HepG2 (cell line): Measurements from ENCODE around the gene RPLP2. TPM values are rescaled to one million over a fixed set of nuclear protein-coding genes. Genes with fewer than 3 reads are reported as not detected.

ENCODE experiments used
- FOXJ3 ChIP-seq: sonication (generic); formaldehyde crosslinking; IDR thresholded peaks from 2 replicates; pipeline ENCODE4 v1.4.0; 2020; ENCODE audit warnings: missing genetic modification reagents, mild to moderate bottlenecking, borderline replicate concordance
- HNRNPH1 ChIP-seq: fragments of 200-400 bp; formaldehyde crosslinking; optimal IDR thresholded peaks from 2 replicates; pipeline ENCODE3; 2017; ENCODE audit warnings: mild to moderate bottlenecking, low read depth, low read length
- KDM4B ChIP-seq: sonication (generic); formaldehyde crosslinking; IDR thresholded peaks from 2 replicates; pipeline ENCODE4 v1.4.0; 2020; ENCODE audit warnings: missing genetic modification reagents
- KLF6 ChIP-seq: IDR thresholded peaks from 2 replicates; pipeline ENCODE4 v1.8.0; 2016; ENCODE audit warnings: missing biosample characterization, missing genetic modification reagents
- LCORL ChIP-seq, 2 experiments: fragments of 450-650 bp in 1 of 2; sonication (generic) in 1 of 2; formaldehyde crosslinking in 1 of 2; IDR thresholded peaks; 2 replicates each; pipeline versions ENCODE4 v1.5.0 to v1.6.1; 2017 to 2020; ENCODE audit warnings: antibody characterized with exemption in 1 of 2, missing genetic modification reagents in 1 of 2
- MTF2 ChIP-seq: sonication (generic); formaldehyde crosslinking; IDR thresholded peaks from 2 replicates; pipeline ENCODE4 v1.5.0; 2020; ENCODE audit warnings: missing genetic modification reagents, borderline replicate concordance
- NR3C1 ChIP-seq: sonication (generic); formaldehyde crosslinking; IDR thresholded peaks from 2 replicates; pipeline ENCODE4 v1.4.0; 2020; ENCODE audit warnings: missing genetic modification reagents
- ZIK1 ChIP-seq: sonication (generic); formaldehyde crosslinking; IDR thresholded peaks from 2 replicates; pipeline ENCODE4 v1.5.0; 2020; ENCODE audit warnings: mild to moderate bottlenecking, low read depth, missing genetic modification reagents, borderline replicate concordance
- ZNF124 ChIP-seq: sonication (generic); formaldehyde crosslinking; IDR thresholded peaks from 2 replicates; pipeline ENCODE4 v1.4.0; 2020; ENCODE audit warnings: missing genetic modification reagents
- ZNF468 ChIP-seq: sonication (generic); formaldehyde crosslinking; IDR thresholded peaks from 2 replicates; pipeline ENCODE4 v1.8.0; 2022; ENCODE audit warnings: mild to moderate bottlenecking, moderate library complexity, missing genetic modification reagents
- ZNF549 ChIP-seq: sonication (generic); formaldehyde crosslinking; IDR thresholded peaks from 2 replicates; pipeline ENCODE4 v1.5.0; 2020; ENCODE audit warnings: missing genetic modification reagents
- ZNF567 ChIP-seq: sonication (generic); formaldehyde crosslinking; IDR thresholded peaks from 2 replicates; pipeline ENCODE4 v1.8.1; 2023; ENCODE audit warnings: mild to moderate bottlenecking, missing genetic modification reagents, borderline replicate concordance
- ZNF792 ChIP-seq: IDR thresholded peaks from 2 replicates; pipeline ENCODE4 v1.6.1; 2016
- polyA plus RNA-seq, 8 experiments: library from polyadenylated mRNA; depleted of rRNA in 3 of 8; stranded (reverse) in 7 of 8; unstranded in 1 of 8; fragments of >200 nt; fragmentation: Illumina TruSeq in 4 of 8; extraction: Trizol in 4 of 8; gene quantifications; 2 replicates each; pipeline versions ENCODE4 v1.2.1 to v1.2.3, GENCODE V29; 2011 to 2016; ENCODE audit warnings: low read depth in 4 of 8, missing spikeins in 1 of 8, mixed read lengths in 1 of 8; ENCODE audit not compliant: insufficient read depth in 1 of 8
- total RNA-seq, 5 experiments: library from RNA; depleted of rRNA; stranded (reverse); fragments of >200 nt; fragmentation: Illumina TruSeq; extraction: Trizol; gene quantifications; 2 replicates each; pipeline ENCODE4 v1.2.3, GENCODE V29; 2016; ENCODE audit warnings: low read depth in 1 of 5
- TF ChIP-seq, protein P1 (sequence below): sonication (generic); formaldehyde crosslinking; IDR thresholded peaks from 2 replicates; pipeline ENCODE4 v1.8.0; 2022; ENCODE audit warnings: low read depth, missing genetic modification reagents
- TF ChIP-seq, protein P2 (sequence below): sonication (generic); formaldehyde crosslinking; IDR thresholded peaks from 2 replicates; pipeline ENCODE4 v1.8.0; 2022; ENCODE audit warnings: missing genetic modification reagents, low read depth, mild to moderate bottlenecking, borderline replicate concordance
- TF ChIP-seq, protein P3 (sequence below): sonication (generic); formaldehyde crosslinking; IDR thresholded peaks from 2 replicates; pipeline ENCODE4 v1.5.1; 2020; ENCODE audit warnings: mild to moderate bottlenecking, missing genetic modification reagents, moderate library complexity
- TF ChIP-seq, protein P4 (sequence below): sonication (generic); formaldehyde crosslinking; IDR thresholded peaks from 2 replicates; pipeline ENCODE4 v1.8.0; 2022; ENCODE audit warnings: missing genetic modification reagents, mild to moderate bottlenecking, inconsistent platforms, borderline replicate concordance
- TF ChIP-seq, protein P5 (sequence below): sonication (generic); formaldehyde crosslinking; IDR thresholded peaks from 2 replicates; pipeline ENCODE4 v1.5.1; 2020; ENCODE audit warnings: missing genetic modification reagents, mild to moderate bottlenecking, borderline replicate concordance

RPLP2 gene
- total and polyA plus RNA-seq, 2 of the 13 experiments (the other 11 are each of a cell fraction or from before 2014, with no cell fraction given) = 978 to 2,106 TPM

DNA sequence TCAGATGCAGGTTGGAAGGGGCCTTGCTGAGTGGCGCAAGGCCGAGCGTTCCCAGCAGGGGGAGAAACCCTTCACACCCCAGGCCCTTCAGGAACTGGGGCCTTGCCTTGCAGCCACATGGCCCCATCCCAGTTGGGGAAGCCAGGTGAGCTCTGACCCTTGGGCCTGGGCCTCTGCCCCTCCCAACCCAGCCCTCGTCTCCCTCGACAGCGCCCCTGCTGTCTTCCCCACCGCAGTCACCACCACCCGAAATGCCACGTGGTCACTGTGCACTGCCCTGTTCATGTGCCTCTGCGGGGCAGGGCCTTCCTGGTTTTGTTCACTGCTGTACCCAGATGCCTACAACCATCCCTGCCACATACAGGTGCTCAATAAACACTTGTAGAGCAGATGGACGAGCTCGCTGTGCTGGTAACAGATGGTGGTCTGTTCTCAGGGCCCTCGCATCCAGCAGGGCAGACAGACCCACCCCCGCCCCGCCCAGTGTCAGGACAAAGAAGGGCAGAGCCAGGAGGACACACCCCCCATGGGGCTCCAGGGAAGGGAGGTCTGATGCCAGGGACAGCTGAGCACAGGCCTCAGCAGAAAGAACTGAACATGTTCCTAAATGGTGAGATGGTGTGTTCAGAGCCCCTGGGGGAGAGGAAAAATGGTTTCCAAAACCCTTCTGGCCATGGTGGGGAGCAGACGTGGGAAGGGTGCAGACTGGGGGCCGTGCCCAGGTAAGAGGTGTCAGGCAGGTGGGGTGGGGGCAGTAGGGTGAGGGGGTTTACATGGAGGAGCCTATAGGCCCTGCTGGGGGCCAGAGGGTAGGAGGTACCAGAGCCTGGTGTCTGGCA, 28.9 kb downstream of the RPLP2 start (continued):
- TF ChIP-seq ZIK1 (CRISPR knock-in tag) (peak; percentile 89; the same call in 1 of the 2 replicates), ZNF549 (CRISPR knock-in tag) (no peak), ZNF792 (peak; percentile 84), LCORL (IDR thresholded peaks at IDR 0.05) (0 out of 2 replicates have a peak, but pooled peaks have one; percentile 7), LCORL (CRISPR knock-in tag; IDR thresholded peaks at IDR 0.05) (peak; percentile 88), NR3C1 (no peak), ZNF468 (CRISPR knock-in tag) (no peak), MTF2 (CRISPR knock-in tag) (no peak), FOXJ3 (CRISPR knock-in tag) (no peak), KLF6 (CRISPR knock-in tag) (peak; percentile 67; the same call in 1 of the 2 replicates), KDM4B (CRISPR knock-in tag) (no peak), ZNF124 (CRISPR knock-in tag) (no peak), HNRNPH1 (no peak), ZNF567 (CRISPR knock-in tag) (no peak)
- TF ChIP-seq, protein P1, sequence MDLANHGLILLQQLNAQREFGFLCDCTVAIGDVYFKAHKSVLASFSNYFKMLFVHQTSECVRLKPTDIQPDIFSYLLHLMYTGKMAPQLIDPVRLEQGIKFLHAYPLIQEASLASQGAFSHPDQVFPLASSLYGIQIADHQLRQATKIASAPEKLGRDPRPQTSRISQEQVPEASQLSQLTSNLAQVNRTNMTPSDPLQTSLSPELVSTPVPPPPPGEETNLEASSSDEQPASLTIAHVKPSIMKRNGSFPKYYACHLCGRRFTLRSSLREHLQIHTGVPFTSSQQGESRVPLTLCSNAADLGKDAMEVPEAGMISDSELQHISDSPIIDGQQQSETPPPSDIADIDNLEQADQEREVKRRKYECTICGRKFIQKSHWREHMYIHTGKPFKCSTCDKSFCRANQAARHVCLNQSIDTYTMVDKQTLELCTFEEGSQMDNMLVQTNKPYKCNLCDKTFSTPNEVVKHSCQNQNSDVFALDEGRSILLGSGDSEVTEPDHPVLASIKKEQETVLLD (CRISPR knock-in tag) = no peak
- TF ChIP-seq, protein P2, sequence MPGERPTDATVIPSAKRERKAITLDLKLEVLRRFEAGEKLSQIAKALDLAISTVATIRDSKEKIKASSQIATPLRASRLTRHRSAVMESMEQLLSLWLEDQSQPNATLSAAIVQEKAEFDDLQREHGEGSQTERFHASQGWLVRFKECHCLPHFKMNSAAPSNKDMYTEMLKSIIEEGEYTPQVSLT (CRISPR knock-in tag) = no peak
- TF ChIP-seq, protein P3, sequence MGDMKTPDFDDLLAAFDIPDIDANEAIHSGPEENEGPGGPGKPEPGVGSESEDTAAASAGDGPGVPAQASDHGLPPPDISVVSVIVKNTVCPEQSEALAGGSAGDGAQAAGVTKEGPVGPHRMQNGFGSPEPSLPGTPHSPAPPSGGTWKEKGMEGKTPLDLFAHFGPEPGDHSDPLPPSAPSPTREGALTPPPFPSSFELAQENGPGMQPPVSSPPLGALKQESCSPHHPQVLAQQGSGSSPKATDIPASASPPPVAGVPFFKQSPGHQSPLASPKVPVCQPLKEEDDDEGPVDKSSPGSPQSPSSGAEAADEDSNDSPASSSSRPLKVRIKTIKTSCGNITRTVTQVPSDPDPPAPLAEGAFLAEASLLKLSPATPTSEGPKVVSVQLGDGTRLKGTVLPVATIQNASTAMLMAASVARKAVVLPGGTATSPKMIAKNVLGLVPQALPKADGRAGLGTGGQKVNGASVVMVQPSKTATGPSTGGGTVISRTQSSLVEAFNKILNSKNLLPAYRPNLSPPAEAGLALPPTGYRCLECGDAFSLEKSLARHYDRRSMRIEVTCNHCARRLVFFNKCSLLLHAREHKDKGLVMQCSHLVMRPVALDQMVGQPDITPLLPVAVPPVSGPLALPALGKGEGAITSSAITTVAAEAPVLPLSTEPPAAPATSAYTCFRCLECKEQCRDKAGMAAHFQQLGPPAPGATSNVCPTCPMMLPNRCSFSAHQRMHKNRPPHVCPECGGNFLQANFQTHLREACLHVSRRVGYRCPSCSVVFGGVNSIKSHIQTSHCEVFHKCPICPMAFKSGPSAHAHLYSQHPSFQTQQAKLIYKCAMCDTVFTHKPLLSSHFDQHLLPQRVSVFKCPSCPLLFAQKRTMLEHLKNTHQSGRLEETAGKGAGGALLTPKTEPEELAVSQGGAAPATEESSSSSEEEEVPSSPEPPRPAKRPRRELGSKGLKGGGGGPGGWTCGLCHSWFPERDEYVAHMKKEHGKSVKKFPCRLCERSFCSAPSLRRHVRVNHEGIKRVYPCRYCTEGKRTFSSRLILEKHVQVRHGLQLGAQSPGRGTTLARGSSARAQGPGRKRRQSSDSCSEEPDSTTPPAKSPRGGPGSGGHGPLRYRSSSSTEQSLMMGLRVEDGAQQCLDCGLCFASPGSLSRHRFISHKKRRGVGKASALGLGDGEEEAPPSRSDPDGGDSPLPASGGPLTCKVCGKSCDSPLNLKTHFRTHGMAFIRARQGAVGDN = peak; percentile 98
- TF ChIP-seq, protein P4, sequence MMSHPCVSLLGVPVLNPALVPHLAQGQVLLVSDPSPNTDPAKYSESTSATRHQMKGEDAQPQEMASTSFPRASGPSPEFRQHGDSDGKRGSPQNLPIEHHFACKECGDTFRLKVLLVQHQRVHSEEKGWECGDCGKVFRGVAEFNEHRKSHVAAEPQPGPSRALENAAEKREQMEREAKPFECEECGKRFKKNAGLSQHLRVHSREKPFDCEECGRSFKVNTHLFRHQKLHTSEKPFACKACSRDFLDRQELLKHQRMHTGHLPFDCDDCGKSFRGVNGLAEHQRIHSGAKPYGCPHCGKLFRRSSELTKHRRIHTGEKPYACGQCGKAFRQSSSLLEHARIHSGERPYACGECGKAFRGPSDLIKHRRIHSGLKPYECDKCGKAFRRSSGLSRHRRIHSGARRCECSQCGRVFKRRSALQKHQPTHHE (CRISPR knock-in tag) = no peak
- TF ChIP-seq, protein P5, sequence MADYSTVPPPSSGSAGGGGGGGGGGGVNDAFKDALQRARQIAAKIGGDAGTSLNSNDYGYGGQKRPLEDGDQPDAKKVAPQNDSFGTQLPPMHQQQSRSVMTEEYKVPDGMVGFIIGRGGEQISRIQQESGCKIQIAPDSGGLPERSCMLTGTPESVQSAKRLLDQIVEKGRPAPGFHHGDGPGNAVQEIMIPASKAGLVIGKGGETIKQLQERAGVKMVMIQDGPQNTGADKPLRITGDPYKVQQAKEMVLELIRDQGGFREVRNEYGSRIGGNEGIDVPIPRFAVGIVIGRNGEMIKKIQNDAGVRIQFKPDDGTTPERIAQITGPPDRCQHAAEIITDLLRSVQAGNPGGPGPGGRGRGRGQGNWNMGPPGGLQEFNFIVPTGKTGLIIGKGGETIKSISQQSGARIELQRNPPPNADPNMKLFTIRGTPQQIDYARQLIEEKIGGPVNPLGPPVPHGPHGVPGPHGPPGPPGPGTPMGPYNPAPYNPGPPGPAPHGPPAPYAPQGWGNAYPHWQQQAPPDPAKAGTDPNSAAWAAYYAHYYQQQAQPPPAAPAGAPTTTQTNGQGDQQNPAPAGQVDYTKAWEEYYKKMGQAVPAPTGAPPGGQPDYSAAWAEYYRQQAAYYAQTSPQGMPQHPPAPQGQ = no peak
